Astrocyte (in vitro differentiated cells and primary cell): ENCODE results near the gene SLC23A3.
"Not testable (repeated sequence)": the region's sequence is repeated elsewhere in the genome, so short reads cannot be mapped to it uniquely, and the experiment has no call there.

Source experiments
- CTCF ChIP-seq: IDR thresholded peaks from 2 replicates; pipeline ENCODE4 v1.5.1; 2011; ENCODE audit warnings: low read depth, mild to moderate bottlenecking, inconsistent platforms, low read length, moderate library complexity; ENCODE audit not compliant: insufficient read depth
- EZH2 ChIP-seq: IDR thresholded peaks from 2 replicates; pipeline ENCODE4 v1.6.1; 2012; ENCODE audit warnings: mild to moderate bottlenecking, low read length, inconsistent platforms; ENCODE audit not compliant: insufficient read depth

- TF ChIP-seq CTCF, EZH2: not testable (repeated sequence)
These were observed 31.5 kb upstream of the SLC23A3 start for GRCh38 chr2:219201331-219201730.
